ENCODE measurements around the gene XIRP1.

DNA sequence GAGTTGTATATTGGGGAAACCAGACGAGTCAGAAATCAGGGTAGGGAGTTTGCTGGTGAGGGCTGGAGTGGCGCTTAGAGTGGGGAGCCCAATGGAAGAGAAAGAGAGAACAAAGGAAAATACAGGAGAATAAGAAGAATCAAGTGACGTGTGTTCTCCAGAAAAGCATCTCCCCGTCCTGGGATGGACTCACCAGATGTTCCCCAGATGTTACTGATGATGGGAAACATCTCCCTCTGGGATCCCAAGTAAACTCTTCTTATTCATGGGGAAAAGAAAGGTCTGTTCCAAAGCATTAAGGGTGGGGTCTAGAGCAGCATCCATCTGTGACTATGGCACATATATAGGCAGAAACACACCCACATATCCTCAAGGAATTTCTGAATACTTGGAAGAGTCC is 36.0 kb downstream of the XIRP1 start:
- TF ChIP-seq, protein P1, sequence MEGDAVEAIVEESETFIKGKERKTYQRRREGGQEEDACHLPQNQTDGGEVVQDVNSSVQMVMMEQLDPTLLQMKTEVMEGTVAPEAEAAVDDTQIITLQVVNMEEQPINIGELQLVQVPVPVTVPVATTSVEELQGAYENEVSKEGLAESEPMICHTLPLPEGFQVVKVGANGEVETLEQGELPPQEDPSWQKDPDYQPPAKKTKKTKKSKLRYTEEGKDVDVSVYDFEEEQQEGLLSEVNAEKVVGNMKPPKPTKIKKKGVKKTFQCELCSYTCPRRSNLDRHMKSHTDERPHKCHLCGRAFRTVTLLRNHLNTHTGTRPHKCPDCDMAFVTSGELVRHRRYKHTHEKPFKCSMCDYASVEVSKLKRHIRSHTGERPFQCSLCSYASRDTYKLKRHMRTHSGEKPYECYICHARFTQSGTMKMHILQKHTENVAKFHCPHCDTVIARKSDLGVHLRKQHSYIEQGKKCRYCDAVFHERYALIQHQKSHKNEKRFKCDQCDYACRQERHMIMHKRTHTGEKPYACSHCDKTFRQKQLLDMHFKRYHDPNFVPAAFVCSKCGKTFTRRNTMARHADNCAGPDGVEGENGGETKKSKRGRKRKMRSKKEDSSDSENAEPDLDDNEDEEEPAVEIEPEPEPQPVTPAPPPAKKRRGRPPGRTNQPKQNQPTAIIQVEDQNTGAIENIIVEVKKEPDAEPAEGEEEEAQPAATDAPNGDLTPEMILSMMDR (IDR thresholded peaks at IDR 0.05) = no peak
- TF ChIP-seq POLR2A (IDR thresholded peaks at IDR 0.05) = no peak
